Heart right ventricle (tissue), 16 donors: ENCODE results near the gene CRABP1. TPM values are rescaled to one million over a fixed set of nuclear protein-coding genes. Genes with fewer than 3 reads are reported as not detected.

ENCODE experiments used
- ATAC-seq, 8 donors: fragments of 200-7000 bp; cut with Tn5 transposase; one replicate each; pipeline ENCODE4 v1.9.1; 2020; ENCODE audit warnings: mild to moderate bottlenecking in 8 of 8, moderate library complexity in 8 of 8, moderate number of reproducible peaks in 1 of 8
- DNase-seq, 2 donors: peaks; one replicate each; pipeline ENCODE4 v3.0.0-alpha.2; 2020
- H3K27ac ChIP-seq, 10 donors: fragments of 200-600 bp; sonication (generic) in 2 of 10; one replicate each; pipeline versions ENCODE4 v1.5.0 to v1.8.0; 2020 to 2022; ENCODE audit warnings: mild to moderate bottlenecking in 3 of 10
- H3K27me3 ChIP-seq, 7 donors: fragments of 200-600 bp; one replicate each; pipeline ENCODE4 v1.8.0; 2021 to 2022; ENCODE audit warnings: mild to moderate bottlenecking in 2 of 7
- H3K36me3 ChIP-seq, 9 donors: fragments of 200-600 bp; sonication (generic) in 1 of 9; one replicate each; pipeline versions ENCODE4 v1.5.0 to v1.8.0; 2020 to 2022; ENCODE audit warnings: mild to moderate bottlenecking in 2 of 9
- H3K4me1 ChIP-seq, 9 donors: fragments of 200-600 bp; sonication (generic) in 1 of 9; one replicate each; pipeline versions ENCODE4 v1.5.0 to v1.8.0; 2020 to 2022; ENCODE audit warnings: mild to moderate bottlenecking in 4 of 9
- H3K4me3 ChIP-seq, 10 donors: fragments of 200-600 bp; sonication (generic) in 2 of 10; one replicate each; pipeline versions ENCODE4 v1.5.0 to v1.8.0; 2020 to 2022; ENCODE audit warnings: mild to moderate bottlenecking in 7 of 10, moderate library complexity in 2 of 10
- H3K9me3 ChIP-seq, 11 donors: fragments of 200-600 bp in 10 of 11; sonication (generic) in 2 of 11; one replicate each; pipeline versions ENCODE4 v1.5.0 to v1.8.0; 2013 to 2022; ENCODE audit warnings: mild to moderate bottlenecking in 2 of 11, control low read depth in 1 of 11, moderate library complexity in 1 of 11
- WGBS, 2 donors: extraction: QIAGEN DNeasy Blood & Tissue Kit; methylation state at CpG; one replicate each; pipeline ENCODE4 v1.1.7; 2013; ENCODE audit warnings: inconsistent platforms in 1 of 2; 5-methylcytosine and 5-hydroxymethylcytosine counted together
- intact Hi-C, 10 donors: fragments of 100-400 bp; cut with DNase I; formaldehyde crosslinking; loops; one replicate each; pipeline versions ENCODE4 v1.11.1 to v1.14.2; 2022
- polyA plus RNA-seq, 2 donors: library from polyadenylated mRNA; stranded (reverse); fragments of 200-250 nt; gene quantifications; one replicate each; pipeline ENCODE4 v1.2.3, GENCODE V29; 2013
- total RNA-seq, 10 donors: library from RNA; stranded (reverse); fragmentation: NEBNext Ultra II Directional in 3 of 10; extraction: Animal tissue kit (Norgen Biotek cat#: 25700) in 3 of 10; gene quantifications; one replicate each; pipeline versions ENCODE4 v1.2.1 to v1.2.4, GENCODE V29; 2021 to 2023
- TF ChIP-seq, protein P1 (sequence below), 9 donors: fragments of 200-600 bp; sonication (generic) in 2 of 9; IDR thresholded peaks; one replicate each; pipeline versions ENCODE4 v1.5.0 to v1.8.0; 2021 to 2022; ENCODE audit warnings: antibody characterized with exemption in 9 of 9, mild to moderate bottlenecking in 5 of 9, moderate library complexity in 1 of 9
- donor health status: Arrhythmogenic right ventricular cardiomyopathy.
- donor health status: ischemic (EF 13 %, LVEDD 7.1; RV severe dilation, severe dysfunction).
- donor health status: healthy with polysubstance abuse.
- donor health status: DM: no; HTN: yes; CAD: no.
- donor health status: DM: no; HTN: no; CAD: no.
- donor health status: ischemic (EF 25% LVEDD 6.9; RV normal size, moderate dysfunction).
- donor health status: ischemic (EF 25% LVEDD 5.7; RV mildly dilated, moderate dysfunction).
- donor health status: healthy.
- donor health status: DM: yes; HTN: yes; CAD: no.
- donor health status: Ischemic cardiomyopathy.
- donor health status: ischemic (EF 35%, LVEDD 5.7; RV mildly dilated, moderate dysfunction).
- donor health status: nonischemic (EF 11% LVEDD 7.7; RV severe dilation, severe dysfunction).
- donor health status: DM: yes; HTN: yes; CAD: no.
- donor health status: PGD.
- donor health status: ischemic (EF 29% LVEDD 5.4; RV normal size, mild dysfunction).
- donor health status: nonischemic (EF 23%, LVEDD 6.1; RV moderate dilation, normal function).

CRABP1 gene
- total and polyA plus RNA-seq, 12 donors = not detected

DNA sequence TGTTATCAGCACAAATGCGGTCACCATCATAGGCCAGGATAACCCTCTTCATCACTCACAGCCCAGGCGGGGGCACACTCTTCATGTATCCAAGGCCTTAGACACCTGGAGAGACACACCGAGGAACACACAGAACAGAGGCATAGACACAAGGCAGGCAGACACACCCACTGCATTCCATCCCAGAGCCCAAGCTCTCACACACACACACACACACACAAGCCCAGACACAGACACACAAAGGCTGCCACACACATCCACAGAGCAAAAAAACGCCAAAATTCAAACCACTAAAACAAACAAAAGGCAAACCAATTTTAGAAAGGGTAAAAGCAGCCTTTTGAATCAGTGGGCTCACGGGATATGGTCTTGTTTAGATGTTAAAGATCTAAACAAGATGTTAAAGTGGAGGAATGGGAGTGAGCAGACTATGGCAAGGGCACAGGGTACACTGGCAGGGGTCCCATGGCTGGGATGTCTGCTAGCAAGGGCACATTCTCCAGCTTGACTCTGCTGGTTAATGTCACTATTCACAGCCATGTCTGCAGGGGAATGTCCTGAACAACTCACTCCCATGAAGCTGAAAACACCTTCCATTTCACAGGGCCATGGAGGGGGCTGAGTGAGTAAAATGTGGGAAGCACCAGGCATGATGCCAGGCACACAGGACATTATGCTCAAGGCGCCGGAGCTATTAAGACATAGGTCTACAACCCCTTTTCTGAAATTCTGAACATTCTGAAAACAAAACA is 14.9 kb upstream of the CRABP1 start:
- DNase-seq (peak; percentile 21 to 33), ATAC-seq (peak in 6 of 8 donors; percentile 38 to 80 (median 68))

GRCh38 chr15:78327466-78327865 is 12.7 kb upstream of the CRABP1 start:
- H3K4me3 ChIP-seq = no peak overlapping the region
- ATAC-seq = no peak
- peaks cover 0 to 12% (median 0%) of the 10 kb centered on the region in 9 donors for H3K4me1 ChIP-seq
- H3K9me3 ChIP-seq = no peaks in the 10 kb centered on the region
- H3K27ac ChIP-seq = no peak overlapping the region
- peaks cover 0 to 5% (median 0%) of the 10 kb centered on the region in 7 donors for H3K27me3 ChIP-seq
- no peaks in the 10 kb centered on the region for H3K36me3 ChIP-seq
- intact Hi-C loops = no loop called here
- TF ChIP-seq, protein P1, sequence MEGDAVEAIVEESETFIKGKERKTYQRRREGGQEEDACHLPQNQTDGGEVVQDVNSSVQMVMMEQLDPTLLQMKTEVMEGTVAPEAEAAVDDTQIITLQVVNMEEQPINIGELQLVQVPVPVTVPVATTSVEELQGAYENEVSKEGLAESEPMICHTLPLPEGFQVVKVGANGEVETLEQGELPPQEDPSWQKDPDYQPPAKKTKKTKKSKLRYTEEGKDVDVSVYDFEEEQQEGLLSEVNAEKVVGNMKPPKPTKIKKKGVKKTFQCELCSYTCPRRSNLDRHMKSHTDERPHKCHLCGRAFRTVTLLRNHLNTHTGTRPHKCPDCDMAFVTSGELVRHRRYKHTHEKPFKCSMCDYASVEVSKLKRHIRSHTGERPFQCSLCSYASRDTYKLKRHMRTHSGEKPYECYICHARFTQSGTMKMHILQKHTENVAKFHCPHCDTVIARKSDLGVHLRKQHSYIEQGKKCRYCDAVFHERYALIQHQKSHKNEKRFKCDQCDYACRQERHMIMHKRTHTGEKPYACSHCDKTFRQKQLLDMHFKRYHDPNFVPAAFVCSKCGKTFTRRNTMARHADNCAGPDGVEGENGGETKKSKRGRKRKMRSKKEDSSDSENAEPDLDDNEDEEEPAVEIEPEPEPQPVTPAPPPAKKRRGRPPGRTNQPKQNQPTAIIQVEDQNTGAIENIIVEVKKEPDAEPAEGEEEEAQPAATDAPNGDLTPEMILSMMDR (IDR thresholded peaks at IDR 0.05) = no peak
- DNase-seq = no peak
- WGBS, 2 donors = 46 to 84% methylated on average over 1 of the region's 1 CpG

More for the DNA sequence above, 14.9 kb upstream of the CRABP1 start:
- peak overlapping the region in 1 of 10 donors; percentile 16 for H3K27ac ChIP-seq
- H3K9me3 ChIP-seq = no peaks in the 10 kb centered on the region
- TF ChIP-seq, protein P1 (IDR thresholded peaks at IDR 0.05) = no peak
- no peaks in the 10 kb centered on the region for H3K27me3 ChIP-seq
- H3K4me3 ChIP-seq = no peak overlapping the region
- WGBS, 2 donors = 60 to 61% methylated on average over 7 of the region's 7 CpGs
- H3K4me1 ChIP-seq = peaks cover 0 to 18% (median 0%) of the 10 kb centered on the region in 9 donors
- no peaks in the 10 kb centered on the region for H3K36me3 ChIP-seq
- intact Hi-C loops = no loop called here

- DNase-seq (no peak), ATAC-seq (no peak)
- TF ChIP-seq, protein P1 (IDR thresholded peaks at IDR 0.05) = no peak
- no peak overlapping the region for H3K27ac ChIP-seq
- H3K4me3 ChIP-seq = no peak overlapping the region
- intact Hi-C loops = no loop called here
- H3K27me3 ChIP-seq = peaks cover 0 to 6% (median 0%) of the 10 kb centered on the region in 7 donors
- peaks cover 0 to 9% (median 0%) of the 10 kb centered on the region in 9 donors for H3K4me1 ChIP-seq
- H3K9me3 ChIP-seq = no peaks in the 10 kb centered on the region
- no peaks in the 10 kb centered on the region for H3K36me3 ChIP-seq
- WGBS, 2 donors = 53 to 65% methylated on average over 4 of the region's 4 CpGs
These were observed 10.5 kb upstream of the CRABP1 start for GRCh38 chr15:78329625-78330024.

DNA sequence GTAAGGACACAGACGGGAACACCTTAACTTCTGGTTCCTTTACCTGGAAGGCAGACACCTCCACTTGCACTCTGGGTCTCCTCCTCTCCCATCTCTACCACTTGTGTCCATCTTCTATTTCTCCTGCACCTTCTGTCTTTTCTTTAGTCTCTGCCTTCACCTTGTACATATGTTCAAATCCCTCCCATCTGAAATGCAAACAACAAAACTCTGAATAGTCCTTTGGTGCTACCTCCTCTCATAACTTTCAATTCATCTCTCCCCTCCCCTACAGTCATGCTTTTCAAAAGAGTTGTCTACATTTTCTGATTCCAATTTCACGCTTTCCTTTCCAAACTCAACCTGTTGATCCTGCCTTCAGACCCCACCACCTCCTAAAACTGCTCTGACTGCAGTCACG is 5.3 kb upstream of the CRABP1 start:
- H3K27me3 ChIP-seq = peaks cover 1 to 56% (median 43%) of the 10 kb centered on the region in 7 donors

More for the DNA sequence above, 5.3 kb upstream of the CRABP1 start:
- no peak for ATAC-seq
- no peak for DNase-seq
- Histone ChIP-seq H3K4me1 (peaks cover 0 to 1% (median 0%) of the 10 kb centered on the region in 9 donors), H3K36me3 (no peaks in the 10 kb centered on the region), H3K9me3 (no peaks in the 10 kb centered on the region), H3K27ac (no peak overlapping the region), H3K4me3 (no peak overlapping the region)
- intact Hi-C loops = no loop called here
- TF ChIP-seq, protein P1 (IDR thresholded peaks at IDR 0.05) = no peak
- 95 to 96% methylated on average over 3 of the region's 3 CpGs for WGBS, 2 donors
